HS-27A (cell line): ENCODE data around the gene ATP1B2.
"Not testable (repeated sequence)": the region's sequence is repeated elsewhere in the genome, so short reads cannot be mapped to it uniquely, and the experiment has no call there.

Experiments
- DNase-seq: peaks from one replicate; pipeline ENCODE4 v3.0.0-alpha.2; 2012; ENCODE audit warnings: low read depth, missing footprints

The ATP1B2 gene, protein sequence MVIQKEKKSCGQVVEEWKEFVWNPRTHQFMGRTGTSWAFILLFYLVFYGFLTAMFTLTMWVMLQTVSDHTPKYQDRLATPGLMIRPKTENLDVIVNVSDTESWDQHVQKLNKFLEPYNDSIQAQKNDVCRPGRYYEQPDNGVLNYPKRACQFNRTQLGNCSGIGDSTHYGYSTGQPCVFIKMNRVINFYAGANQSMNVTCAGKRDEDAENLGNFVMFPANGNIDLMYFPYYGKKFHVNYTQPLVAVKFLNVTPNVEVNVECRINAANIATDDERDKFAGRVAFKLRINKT

DNA sequence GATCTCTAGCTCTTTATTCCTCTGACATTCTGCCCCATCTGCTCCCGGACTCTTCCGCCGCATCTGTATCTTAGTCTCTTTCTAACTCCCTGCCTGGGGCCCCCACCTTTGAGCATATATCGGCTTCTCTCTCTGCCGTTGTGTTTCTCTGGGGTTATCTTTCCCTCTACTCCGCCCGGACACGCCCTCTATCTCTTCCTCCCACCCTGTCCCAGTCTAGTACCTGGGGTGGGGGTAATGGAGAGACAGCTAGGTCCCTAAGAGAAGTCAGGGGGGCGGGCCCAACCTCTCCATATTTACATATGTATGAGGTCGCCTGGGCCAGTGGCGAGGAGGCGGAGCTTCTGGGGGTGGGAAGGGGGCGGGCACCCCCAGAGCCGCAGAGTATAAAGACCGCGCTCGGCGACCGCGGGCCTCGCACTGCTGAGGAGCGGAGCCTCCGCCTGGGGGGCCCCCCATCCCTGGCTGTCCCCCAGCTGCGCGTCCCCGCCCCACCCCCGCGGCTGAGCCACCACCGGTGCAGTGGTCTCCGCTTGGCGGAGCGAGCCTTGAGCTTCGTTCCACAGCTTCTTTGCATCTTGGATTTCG, at the start of gene ATP1B2:
Gene ATP1B2 (plus strand): TSS at position 418 of the 588 bp plus-strand sequence. CDS start 593 bp downstream, outside the sequence.
- DNase-seq: no peak

DNA sequence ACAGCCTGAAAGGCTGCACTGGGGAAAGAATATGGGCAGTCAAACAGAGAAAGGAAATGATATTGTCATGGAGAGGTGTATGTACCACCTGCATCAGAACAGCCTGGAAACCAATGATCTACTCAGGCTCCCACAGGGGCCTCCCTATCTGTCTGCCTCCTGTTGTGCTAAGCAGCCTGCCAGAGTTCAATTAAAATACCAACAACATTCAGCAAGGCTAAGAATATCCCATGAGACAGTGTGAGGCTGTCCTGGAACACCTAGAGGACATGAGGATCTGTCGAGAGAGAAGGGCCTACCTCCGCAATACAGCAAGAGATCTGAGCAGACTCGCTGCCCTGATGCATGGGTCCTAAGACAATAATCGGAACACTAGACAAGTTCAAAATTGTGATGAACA, 44.4 kb upstream of the ATP1B2 start:
- DNase-seq: no peak

DNA sequence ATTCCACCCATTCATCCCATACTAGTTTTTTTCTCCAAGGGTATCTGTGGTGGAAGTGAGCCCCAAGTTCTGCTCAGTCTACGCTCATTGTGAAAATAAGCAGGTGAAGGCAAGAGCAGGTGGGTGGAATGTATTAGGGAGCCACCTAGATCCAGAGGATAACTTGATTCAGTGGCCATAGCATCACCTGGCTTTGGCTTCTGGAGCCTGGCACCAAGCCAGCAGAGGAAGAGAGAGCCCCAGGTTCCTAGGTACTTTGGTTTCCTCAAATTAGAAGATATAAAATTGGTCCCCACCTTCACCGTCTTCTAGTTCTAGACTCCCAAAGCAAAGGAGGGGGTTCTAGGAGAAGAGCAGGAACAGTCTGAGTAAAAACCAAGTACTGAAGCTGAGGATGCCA, 40.1 kb upstream of the ATP1B2 start:
- DNase-seq: no peak

DNA sequence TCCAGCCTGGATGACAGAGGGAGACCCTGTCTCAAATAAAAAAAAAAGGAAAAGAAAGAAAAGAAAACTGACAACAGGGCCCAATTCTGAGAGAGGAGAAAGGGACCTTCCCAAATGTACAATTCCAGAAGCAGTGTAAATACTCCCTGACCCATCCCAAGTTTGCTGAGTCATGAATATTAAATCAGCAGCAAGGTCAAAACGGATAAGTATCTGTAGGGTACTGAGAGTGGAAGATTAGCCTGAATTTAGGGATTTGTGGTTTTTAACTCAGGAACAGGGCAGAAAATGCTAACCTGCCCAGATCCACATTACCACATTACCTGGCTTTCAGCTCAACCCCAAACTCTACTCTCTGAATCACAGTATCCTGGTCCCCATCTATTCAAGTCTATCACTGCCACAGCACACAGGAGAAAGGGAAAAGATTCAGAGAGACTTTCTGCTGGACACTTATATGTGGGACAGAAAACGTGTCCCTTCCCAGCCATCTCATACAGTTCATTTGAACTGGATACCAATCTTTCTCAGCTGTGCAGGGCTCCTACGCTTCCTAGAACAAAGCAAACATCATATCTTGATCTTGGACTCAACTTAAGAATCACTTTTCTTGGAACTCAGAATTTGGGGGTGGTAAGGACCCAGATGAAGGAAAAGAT, 39.0 kb upstream of the ATP1B2 start:
- DNase-seq: no peak

DNA sequence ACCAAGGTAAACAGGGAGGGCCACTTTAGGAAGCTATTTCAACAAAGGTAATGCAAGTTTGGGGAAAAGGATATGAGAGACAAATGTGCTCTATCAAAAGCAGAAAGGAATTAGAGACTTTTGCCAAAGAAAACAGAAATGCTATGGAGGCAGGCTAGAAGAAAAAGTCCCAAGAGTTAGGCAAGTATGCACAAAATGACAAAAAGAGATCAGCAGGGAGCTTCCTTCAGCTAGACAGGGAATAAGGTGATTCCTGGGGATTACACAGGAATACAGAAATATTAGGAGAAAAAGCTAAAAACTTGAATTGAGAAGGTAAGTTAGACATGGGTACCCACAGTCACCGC, 38.5 kb upstream of the ATP1B2 start:
- no peak for DNase-seq

DNA sequence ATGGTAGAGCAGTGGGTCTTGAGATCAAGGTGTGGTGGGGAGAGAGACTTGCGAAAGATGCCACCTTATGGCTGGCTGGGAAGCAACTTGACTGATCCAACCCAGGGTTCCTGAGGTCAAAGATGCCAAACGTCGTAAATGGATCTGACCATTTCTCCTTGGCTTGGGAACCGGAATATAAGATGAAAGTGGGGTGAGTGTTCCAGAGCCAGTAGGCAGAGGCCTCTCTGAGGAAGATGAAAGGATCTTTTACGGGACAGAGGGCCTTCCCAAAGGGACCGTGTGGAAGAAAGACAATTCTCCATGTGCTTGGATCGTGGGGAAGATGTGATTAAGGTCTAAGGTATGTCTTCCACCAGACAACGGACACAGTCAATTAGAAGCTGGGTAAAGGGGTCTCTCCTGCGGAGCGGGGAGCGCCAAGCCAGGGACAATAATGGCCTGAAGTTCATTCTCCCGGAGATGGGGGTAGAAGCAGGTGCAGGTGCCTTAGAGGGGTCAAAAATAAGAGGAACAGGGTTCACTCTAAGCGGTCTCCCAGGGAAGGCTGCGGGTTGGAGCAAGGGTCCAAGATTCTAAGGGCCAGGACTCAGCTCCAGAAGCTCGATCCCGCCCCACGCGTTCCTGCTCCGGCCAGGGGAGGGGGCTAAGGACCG, 36.8 kb upstream of the ATP1B2 start:
- DNase-seq: no peak

DNA sequence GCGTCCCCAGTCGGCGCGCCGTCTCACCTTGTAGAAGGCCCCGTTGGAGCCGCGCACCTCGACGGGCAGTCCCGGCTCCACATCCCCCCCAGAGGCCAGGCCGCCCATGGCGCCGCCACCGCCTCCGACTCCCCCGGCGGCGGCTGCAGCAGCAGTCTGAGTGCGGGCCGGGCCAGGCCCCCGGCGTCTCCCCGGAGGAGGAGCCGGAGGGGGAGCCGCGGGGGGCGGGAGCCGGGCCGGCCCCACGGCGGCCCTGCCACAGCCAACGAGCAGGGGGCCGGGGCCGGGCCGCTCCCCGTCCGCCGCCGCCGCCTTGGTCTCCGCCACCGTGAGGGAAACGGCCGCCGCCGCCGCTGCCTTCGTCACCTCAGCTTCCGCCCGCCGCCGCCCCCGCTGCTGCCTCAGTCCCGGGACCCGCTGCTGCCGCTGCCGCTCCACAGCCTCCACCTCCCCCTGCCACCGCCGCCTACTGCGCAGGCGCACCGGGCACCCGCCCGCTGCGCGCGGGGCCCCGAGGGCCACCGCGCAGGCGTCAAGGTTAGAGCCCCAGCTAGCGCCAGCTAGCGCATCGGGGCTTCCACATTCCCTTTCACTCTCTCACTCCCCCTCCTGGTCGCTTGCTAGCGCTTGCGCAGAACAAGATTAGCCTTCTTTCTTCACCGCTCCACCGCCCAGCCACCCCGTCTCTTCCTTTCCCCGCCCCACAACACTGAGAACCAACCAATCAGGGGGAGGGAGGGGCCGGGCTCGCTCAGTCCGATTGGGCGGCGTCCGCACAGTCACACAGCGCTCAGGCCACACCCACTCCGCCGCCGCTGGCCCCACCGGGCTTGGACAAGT, 36.1 kb upstream of the ATP1B2 start, which contains the start of gene FXR2:
Gene FXR2 (minus strand): TSS at position 473 of the 840 bp plus-strand sequence. CDS start 365 bp downstream, at position 108.
- peak; percentile 95 for DNase-seq

DNA sequence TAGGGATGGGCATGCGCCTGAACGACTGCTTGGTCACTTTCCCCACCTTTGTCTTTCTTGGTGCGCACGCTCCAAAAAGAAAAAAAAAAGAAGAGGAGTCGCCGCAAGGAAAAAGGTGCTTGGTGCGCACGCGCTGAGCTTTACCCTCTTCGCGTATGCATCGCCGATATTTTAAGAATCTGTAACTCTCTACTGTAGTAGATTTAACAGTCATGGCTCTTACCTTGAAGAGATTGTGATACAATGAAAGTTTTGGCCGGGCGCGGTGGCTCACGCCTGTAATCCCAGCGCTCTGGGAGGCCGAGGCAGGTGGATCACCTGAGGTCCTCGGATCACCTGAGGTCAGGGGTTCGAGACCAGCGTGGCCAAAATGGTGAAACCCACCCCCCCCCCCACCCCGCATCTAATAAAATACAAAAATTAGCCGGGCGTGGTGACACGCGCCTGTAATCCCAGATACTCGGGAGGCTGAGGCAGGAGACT, 35.4 kb upstream of the ATP1B2 start:
- DNase-seq: no peak

DNA sequence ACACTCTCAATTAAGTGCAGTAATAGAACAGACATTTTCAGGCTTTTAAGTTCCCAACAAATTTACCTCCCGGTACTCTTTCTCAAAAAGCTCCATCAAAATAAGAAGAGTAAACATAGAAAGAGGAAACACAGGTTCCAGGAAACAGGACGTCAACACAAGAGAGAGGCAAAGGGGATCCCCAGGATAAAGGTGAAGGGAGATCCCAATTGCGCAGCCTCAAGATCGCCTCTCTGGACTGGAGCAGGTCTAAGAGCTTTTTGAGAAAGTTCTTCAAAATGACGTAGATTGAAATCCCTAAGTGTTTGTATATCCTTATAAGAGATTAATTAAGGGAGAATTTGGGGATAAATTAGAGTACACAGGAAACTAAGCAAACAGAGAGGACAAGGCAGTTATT, 32.1 kb upstream of the ATP1B2 start:
- DNase-seq: no peak

DNA sequence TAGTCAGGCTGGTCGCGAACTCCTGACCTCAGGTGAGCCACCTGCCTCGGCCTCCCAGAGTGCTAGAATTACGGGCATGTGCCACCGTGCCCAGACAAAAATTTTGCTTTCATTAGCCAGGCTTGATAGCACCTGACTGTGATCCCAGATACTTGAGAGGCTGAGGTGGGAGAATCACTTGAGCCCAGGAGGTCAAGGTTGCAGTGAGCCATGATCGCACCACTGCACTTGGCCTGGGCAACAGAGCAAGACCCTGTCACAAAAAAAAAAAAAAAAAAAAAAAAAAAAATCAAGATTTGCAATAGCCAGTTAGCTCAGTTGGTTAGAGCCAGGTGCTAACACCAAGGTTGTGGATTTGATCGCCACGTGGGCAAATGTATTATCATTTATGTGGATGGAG, 29.9 kb upstream of the ATP1B2 start:
- DNase-seq: no peak

DNA sequence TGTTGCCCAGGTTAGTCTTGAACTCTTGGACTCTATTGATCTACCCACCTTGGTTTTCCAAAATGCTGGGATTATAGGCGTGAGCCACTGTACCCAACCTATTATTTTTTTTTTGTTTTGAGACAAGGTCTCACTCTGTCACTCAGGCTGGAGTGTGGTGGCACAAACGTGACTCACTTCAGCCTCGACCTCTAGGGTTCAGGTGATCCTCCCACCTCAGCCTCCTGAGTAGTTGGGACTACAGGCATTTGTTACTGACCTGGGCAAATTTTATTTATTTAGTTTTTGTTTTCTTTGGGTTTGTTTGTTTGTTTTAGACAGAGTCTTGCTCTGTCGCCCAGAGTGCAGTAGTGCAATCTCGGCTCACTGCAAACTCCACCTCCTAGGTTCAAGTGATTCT, 27.1 kb upstream of the ATP1B2 start:
- DNase-seq: no peak

DNA sequence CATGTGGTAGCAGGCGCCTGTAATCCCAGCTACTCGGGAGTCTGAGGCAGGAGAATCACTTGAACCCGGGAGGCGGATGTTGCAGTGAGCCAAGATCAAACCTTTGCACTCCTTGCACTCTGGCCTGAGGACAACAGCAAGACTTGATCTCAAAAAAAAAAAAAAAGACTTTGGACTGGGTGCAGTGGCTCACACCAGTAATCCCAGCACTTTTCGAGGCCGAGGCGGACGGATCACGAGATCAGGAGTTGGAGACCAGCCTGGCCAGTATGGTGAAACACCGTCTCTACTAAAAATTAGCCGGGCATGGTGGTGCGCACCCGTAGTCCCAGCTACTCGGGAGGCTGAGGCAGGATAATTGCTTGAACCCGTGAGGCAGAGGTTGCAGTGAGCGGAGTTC, 25.0 kb upstream of the ATP1B2 start:
- not testable (repeated sequence) for DNase-seq

DNA sequence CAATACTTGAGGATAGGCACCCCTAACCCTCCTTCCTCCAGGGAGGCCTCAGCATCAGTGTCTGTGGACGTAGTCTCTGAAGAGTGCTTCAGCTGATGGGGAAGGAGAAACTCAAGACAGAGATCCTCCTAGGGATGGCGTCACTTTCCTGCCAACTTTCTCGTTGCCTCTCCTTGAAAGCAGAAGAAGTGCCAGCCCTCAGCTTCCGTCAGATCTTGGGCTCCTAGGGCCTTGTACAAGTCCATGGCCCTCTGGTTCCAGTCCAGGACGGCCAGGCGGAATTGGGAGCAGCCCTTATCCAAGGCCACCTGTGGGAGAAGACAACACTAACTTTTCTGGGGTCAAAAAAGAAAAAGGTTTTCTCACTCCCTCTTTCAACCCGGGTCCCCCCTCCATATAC, 24.4 kb upstream of the ATP1B2 start:
- DNase-seq: no peak

DNA sequence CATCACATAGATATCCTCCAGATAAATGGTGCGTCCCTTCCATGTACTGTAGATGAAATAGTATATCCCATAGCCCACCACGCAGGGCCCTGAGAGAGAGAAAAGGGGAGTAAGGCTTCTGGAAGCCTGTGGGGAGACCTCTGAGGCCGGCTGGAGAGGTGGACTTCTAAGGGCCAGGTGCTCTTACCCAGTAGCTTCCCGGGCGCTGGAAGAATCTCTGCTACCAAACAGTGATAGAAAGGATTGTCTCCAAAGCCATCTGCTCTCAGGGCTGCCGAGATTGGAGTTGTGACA, 23.8 kb upstream of the ATP1B2 start:
- DNase-seq: no peak

DNA sequence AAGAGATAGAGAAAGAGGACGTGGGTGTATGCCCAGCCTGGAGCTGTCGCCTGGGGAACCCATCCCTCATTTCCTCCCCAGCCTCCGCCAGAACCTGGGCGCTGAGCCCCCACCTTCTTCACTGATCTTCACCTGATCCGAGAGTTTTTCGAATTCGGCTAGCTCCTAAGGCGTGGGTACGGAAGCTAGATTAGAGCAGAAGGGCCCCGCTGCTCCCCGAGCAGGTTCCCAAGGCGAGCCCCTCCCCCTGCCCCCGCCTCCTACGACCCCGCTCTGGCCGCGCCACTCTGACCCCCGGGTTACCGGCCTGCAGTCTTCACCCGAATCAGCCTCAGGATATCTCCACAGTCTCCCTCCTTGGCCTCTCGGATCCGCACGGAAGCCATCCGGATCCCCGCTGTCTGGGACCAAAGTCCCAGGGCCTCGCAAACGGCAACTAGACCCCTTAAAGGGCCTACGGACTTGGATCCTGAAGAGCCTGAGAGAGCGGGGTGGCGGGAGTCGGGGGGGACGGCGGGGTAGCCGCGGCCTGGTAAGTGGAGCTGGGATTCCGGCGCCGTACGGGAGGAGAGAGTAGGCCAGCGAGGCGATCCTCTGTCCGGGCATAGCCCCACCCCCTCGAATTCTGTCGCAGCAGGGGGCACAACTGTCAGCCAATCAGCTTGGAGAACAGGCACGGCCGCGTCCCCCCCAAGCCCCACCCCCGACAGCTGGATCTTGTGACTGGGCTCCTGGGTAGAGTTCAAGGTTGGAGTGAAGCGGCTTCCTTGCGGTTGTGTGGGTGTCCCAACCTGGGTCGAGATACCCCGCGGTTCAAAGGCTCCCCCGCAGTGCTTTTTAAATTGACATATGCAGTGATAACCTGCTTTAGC, 23.2 kb upstream of the ATP1B2 start, which contains the start of gene SAT2:
Gene SAT2 (minus strand): TSS at position 572 of the 872 bp plus-strand sequence. CDS start 186 bp downstream, at position 386.
- peak; percentile 56 for DNase-seq

DNA sequence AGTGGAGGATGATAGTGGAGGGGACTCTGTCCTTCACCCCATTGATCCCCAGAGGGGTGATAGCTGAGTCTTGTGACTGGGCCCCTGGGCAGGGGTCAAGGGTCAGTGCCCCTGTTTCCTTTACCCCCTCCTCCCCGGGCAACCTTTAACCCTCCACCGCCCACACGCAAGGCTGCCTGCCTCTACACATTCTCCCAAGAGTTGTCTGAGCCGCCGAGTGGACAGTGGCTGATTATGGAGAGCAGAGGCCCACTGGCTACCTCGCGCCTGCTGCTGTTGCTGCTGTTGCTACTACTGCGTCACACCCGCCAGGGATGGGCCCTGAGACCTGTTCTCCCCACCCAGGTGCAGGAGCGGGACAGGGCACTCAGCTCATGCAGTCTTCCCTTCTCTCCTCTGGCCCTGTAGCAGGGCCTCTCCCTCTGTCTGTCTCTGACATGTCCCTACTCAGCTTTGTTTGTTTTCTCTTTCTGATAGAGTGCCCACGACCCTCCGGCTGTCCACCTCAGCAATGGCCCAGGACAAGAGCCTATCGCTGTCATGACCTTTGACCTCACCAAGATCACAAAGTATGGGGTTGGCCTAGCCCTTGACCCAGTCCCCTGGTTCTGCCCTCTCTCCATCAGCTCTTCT, 20.7 kb upstream of the ATP1B2 start, which contains the start of gene SHBG:
Gene SHBG (plus strand): TSS at position 197 of the 633 bp plus-strand sequence. CDS start 38 bp downstream, at position 235.
- no peak for DNase-seq

DNA sequence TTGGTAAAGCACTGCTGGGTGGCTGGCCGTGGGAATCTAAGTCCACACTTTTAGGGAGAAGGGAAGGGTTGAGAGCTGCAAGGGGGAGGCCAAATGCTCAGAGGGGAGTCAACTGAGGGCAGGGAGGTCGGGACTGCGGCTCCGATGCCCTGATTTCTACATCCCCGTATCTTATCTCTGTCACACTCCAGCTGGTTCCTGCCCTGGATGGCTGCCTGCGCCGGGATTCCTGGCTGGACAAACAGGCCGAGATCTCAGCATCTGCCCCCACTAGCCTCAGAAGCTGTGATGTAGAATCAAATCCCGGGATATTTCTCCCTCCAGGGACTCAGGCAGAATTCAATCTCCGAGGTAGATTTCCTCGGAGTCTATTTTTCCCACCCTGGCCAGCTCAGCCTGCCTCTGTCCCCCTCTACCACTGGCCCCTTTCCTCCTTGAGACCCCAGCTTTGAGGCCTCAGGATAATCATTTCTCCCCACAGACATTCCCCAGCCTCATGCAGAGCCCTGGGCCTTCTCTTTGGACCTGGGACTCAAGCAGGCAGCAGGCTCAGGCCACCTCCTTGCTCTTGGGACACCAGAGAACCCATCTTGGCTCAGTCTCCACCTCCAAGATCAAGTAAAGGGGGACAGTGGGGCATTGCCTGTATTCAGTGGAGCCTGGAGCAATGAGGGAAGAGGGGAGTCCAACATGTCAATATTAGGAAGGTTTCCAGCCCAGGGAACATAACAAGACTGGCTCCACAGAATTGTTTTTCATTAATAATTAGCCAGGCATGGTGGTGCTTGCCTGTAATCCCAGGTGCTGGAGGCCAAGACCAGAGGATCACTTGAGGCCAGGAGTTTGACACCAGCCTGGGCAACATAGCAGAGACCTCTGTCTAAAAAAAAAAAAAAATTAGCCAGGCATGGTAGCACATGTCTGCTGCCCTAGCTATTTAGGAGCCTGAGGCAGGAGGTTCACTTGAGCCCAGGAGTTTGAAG, 19.0 kb upstream of the ATP1B2 start:
- DNase-seq: no peak

DNA sequence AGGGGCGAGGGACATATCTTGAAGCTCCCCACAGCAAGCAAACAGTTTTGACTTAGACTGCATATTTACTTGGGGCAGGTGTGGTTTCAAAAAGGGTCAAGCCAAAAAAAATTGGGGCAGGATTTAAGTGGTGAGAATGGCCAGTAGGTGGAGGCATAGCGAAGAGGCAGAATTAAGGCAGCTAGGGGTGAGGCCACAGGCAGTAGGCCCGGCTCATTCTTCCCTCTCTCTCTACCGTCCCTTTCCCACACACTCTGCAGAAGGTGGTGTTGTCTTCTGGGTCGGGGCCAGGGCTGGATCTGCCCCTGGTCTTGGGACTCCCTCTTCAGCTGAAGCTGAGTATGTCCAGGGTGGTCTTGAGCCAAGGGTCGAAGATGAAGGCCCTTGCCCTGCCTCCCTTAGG, 18.2 kb upstream of the ATP1B2 start:
- no peak for DNase-seq

DNA sequence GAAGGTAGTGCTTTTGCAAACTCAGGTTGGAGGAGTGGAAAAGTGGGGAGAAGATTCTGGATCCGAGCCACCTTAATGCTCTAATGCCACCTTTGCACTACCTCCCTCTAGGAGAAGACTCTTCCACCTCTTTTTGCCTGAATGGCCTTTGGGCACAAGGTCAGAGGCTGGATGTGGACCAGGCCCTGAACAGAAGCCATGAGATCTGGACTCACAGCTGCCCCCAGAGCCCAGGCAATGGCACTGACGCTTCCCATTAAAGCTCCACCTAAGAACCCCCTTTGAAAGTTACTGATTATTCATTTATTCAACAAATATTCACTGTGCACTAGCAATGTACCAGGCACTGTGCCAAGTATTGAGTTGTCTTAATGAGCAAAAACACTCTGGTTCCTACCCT, 17.6 kb upstream of the ATP1B2 start:
- DNase-seq: no peak
